ENCODE data around the gene OTUB1. TPM values are rescaled to one million over a fixed set of nuclear protein-coding genes. Genes with fewer than 3 reads are reported as not detected.

Gene OTUB1
- total RNA-seq, 2 experiments from 2014 or later, result 69.5 to 72.2 TPM

GRCh38 chr11:64008283-64008913 is 22.2 kb downstream of the OTUB1 start:
- no peak overlapping the region for H3K27ac Mint-ChIP-seq

GRCh38 chr11:64008914-64009633 is 22.8 kb downstream of the OTUB1 start:
- POLR2A ChIA-PET, result no interaction called here
- Mint-ChIP-seq H3K9me3 (peaks cover 12% of the 10 kb centered on the region), H3K36me3 (no peaks in the 10 kb centered on the region), H3K4me3 (no peak overlapping the region), H3K4me1 (ENCODE audit: low read depth) (peaks cover 13% of the 10 kb centered on the region), H3K27me3 (peaks cover 28% of the 10 kb centered on the region), H3K27ac (no peak overlapping the region)
- CTCF ChIA-PET, result interaction anchor here (1.0 to 1.3 kb wide), 2 partner anchors 9 to 143 kb away, joined by 4 read pairs; no protein-coding TSS in a partner anchor
- intact Hi-C loops (cut with micrococcal nuclease), result no loop called here
- no peak for DNase-seq

More at GRCh38 chr11:64008283-64008913, 22.2 kb downstream of the OTUB1 start:
- H3K27me3 Mint-ChIP-seq, result peaks cover 28% of the 10 kb centered on the region
- intact Hi-C loops (cut with micrococcal nuclease), result no loop called here
- DNase-seq, result no peak
- H3K9me3 Mint-ChIP-seq, result peaks cover 12% of the 10 kb centered on the region
- H3K4me3 Mint-ChIP-seq, result no peak overlapping the region
- peaks cover 13% of the 10 kb centered on the region for H3K4me1 Mint-ChIP-seq (ENCODE audit: low read depth)
- CTCF ChIA-PET, result interaction anchor here (1.3 kb wide), 1 partner anchor 144 kb away, joined by 4 read pairs; no protein-coding TSS in a partner anchor
- POLR2A ChIA-PET, result no interaction called here
- H3K36me3 Mint-ChIP-seq, result no peaks in the 10 kb centered on the region

- DNase-seq, result no peak
- intact Hi-C loops (cut with micrococcal nuclease), result no loop called here
- Mint-ChIP-seq H3K36me3 (no peaks in the 10 kb centered on the region), H3K27ac (no peak overlapping the region), H3K9me3 (peaks cover 12% of the 10 kb centered on the region), H3K27me3 (peaks cover 28% of the 10 kb centered on the region), H3K4me3 (no peak overlapping the region), H3K4me1 (ENCODE audit: low read depth) (peaks cover 13% of the 10 kb centered on the region)
- POLR2A ChIA-PET, result no interaction called here
- CTCF ChIA-PET, result interaction anchor here (1.0 to 1.3 kb wide), 2 partner anchors 9 to 143 kb away, joined by 4 read pairs; no protein-coding TSS in a partner anchor
Measured at GRCh38 chr11:64009710-64010109, 23.5 kb downstream of the OTUB1 start.

DNA sequence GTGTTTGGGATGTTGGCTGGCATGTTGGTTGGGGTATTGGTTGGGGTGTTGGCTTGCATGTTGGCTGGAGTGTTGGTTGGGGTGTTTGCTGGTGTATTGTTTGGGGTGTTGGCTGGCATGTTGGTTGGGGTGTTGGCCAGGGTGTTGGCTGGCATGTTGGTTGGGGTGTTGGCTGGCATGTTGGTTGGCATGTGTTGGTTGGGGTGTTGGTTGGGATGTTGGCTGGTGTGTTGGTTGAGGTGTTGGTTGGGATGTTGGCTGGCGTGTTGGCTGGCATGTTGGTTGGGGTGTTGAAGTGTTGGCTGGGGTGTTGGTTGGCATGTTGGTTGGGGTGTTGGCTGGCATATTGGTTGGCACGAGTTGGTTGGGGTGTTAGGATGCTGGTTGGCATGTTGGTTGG is 24.5 kb downstream of the OTUB1 start:
- Mint-ChIP-seq H3K9me3 (peaks cover 12% of the 10 kb centered on the region), H3K36me3 (no peaks in the 10 kb centered on the region), H3K27me3 (peaks cover 26% of the 10 kb centered on the region), H3K27ac (no peak overlapping the region), H3K4me1 (ENCODE audit: low read depth) (peaks cover 13% of the 10 kb centered on the region), H3K4me3 (no peak overlapping the region)
- intact Hi-C loops (cut with micrococcal nuclease), result no loop called here
- ChIA-PET CTCF (no interaction called here), POLR2A (no interaction called here)
- DNase-seq, result no peak

GRCh38 chr11:64011371-64011770 is 25.1 kb downstream of the OTUB1 start:
- intact Hi-C loops (cut with micrococcal nuclease), result no loop called here

GRCh38 chr11:64013141-64013896 is 27.1 kb downstream of the OTUB1 start:
- H3K4me3 Mint-ChIP-seq, result no peak overlapping the region
- H3K27ac Mint-ChIP-seq, result no peak overlapping the region
- H3K27me3 Mint-ChIP-seq, result peaks cover 6% of the 10 kb centered on the region
- CTCF ChIA-PET, result interaction anchor here (2.9 kb wide), 1 partner anchor 13 kb away, joined by 14 read pairs; no protein-coding TSS in a partner anchor
- POLR2A ChIA-PET, result no interaction called here
- H3K36me3 Mint-ChIP-seq, result no peaks in the 10 kb centered on the region
- H3K4me1 Mint-ChIP-seq (ENCODE audit: low read depth), result no peaks in the 10 kb centered on the region
- peaks cover 12% of the 10 kb centered on the region for H3K9me3 Mint-ChIP-seq
- DNase-seq, result no peak
- intact Hi-C loops (cut with micrococcal nuclease), result no loop called here

More at GRCh38 chr11:64011371-64011770, 25.1 kb downstream of the OTUB1 start:
- Mint-ChIP-seq H3K27me3 (peaks cover 24% of the 10 kb centered on the region), H3K36me3 (no peaks in the 10 kb centered on the region), H3K4me1 (ENCODE audit: low read depth) (peaks cover 13% of the 10 kb centered on the region), H3K27ac (no peak overlapping the region), H3K9me3 (peaks cover 12% of the 10 kb centered on the region), H3K4me3 (no peak overlapping the region)
- CTCF ChIA-PET, result no interaction called here
- DNase-seq, result no peak
- POLR2A ChIA-PET, result no interaction called here

DNA sequence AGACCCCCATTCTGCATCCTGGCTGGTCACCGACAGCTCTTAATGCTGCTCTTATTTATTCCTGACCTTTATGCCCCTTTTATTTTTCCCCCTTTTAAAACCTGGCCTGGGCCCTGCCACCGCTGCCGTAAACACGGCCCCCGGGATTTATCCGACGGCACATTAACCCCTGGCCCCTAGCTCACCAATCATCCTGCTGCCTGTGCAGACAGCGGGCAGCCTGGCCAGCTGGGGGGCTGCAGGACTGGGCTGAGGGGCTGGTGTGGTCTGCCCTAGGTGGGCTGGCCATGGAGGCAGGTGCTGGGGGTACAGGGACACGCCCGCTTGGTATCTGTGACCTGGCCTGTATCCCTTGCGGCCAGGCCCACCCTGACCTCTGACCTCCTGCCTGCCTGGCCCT is 28.1 kb downstream of the OTUB1 start:
- H3K4me3 Mint-ChIP-seq, result no peak overlapping the region
- intact Hi-C loops (cut with micrococcal nuclease), result no loop called here
- peaks cover 12% of the 10 kb centered on the region for H3K9me3 Mint-ChIP-seq
- ChIA-PET POLR2A (no interaction called here), CTCF (interaction anchor here (2.9 kb wide), 1 partner anchor 14 kb away, joined by 14 read pairs; no protein-coding TSS in a partner anchor)
- no peak overlapping the region for H3K27ac Mint-ChIP-seq
- H3K36me3 Mint-ChIP-seq, result no peaks in the 10 kb centered on the region
- H3K27me3 Mint-ChIP-seq, result no peaks in the 10 kb centered on the region
- no peaks in the 10 kb centered on the region for H3K4me1 Mint-ChIP-seq (ENCODE audit: low read depth)
- DNase-seq, result no peak

DNA sequence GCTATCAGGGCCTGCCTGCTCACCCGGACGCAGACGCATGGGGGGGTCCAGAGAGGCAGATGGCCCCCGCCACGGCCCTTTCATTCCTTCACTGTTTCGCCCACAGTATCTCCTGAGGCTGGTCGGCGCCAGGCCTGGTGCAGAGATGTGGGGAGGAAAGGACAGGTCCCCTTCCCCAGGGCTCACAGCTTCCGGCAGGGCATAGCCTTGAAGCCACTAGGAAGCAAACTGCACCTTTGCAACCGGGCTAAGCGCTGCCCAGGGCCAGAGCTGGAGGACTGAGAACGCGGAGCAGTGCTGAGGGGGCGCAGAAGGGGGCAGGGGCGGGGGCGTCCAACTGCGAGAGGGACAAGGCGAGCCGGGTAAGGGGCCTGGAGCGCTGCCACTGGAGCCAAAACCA is 29.3 kb downstream of the OTUB1 start:
- no peaks in the 10 kb centered on the region for H3K4me1 Mint-ChIP-seq (ENCODE audit: low read depth)
- intact Hi-C loops (cut with micrococcal nuclease), result no loop called here
- CTCF ChIA-PET, result interaction anchor here (1.3 kb wide), 2 partner anchors 14 to 137 kb away, joined by 3 to 5 read pairs; no protein-coding TSS in a partner anchor

GRCh38 chr11:64015935-64016845 is 30.0 kb downstream of the OTUB1 start:
- ChIA-PET POLR2A (no interaction called here), CTCF (interaction anchor here (0.6 to 1.3 kb wide), 3 partner anchors 10 to 136 kb away, joined by 3 to 5 read pairs (median 3); no protein-coding TSS in a partner anchor)
- no peaks in the 10 kb centered on the region for H3K4me1 Mint-ChIP-seq (ENCODE audit: low read depth)
- no peaks in the 10 kb centered on the region for H3K36me3 Mint-ChIP-seq
- intact Hi-C loops (cut with micrococcal nuclease), result no loop called here
- no peak overlapping the region for H3K27ac Mint-ChIP-seq
- H3K27me3 Mint-ChIP-seq, result no peaks in the 10 kb centered on the region
- no peak overlapping the region for H3K4me3 Mint-ChIP-seq
- DNase-seq, result no peak
- peaks cover under 1% of the 10 kb centered on the region for H3K9me3 Mint-ChIP-seq

More for the DNA sequence above, 29.3 kb downstream of the OTUB1 start:
- POLR2A ChIA-PET, result no interaction called here
- no peak for DNase-seq
- H3K27me3 Mint-ChIP-seq, result no peaks in the 10 kb centered on the region
- no peaks in the 10 kb centered on the region for H3K36me3 Mint-ChIP-seq
- H3K9me3 Mint-ChIP-seq, result peaks cover 7% of the 10 kb centered on the region
- no peak overlapping the region for H3K4me3 Mint-ChIP-seq
- H3K27ac Mint-ChIP-seq, result no peak overlapping the region

DNA sequence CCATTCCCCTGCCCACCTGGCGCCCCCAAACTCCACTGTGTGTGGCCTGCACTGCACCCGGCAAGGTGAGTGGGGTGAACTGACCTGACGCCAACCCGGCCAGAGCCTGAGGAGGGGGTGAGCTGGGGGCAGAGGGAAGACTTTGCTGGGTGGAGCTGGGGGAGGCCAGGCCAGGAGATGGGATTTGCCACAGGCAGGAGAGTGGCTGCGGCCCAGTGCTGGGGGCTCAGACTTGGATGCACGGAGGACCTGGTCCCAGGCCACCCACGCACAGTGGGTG is 31.6 kb downstream of the OTUB1 start:
- ChIA-PET POLR2A (no interaction called here), CTCF (interaction anchor here (2.2 kb wide), 1 partner anchor 17 kb away, joined by 10 read pairs; no protein-coding TSS in a partner anchor)
- H3K4me3 Mint-ChIP-seq, result no peak overlapping the region
- no peaks in the 10 kb centered on the region for H3K27me3 Mint-ChIP-seq
- H3K27ac Mint-ChIP-seq, result no peak overlapping the region
- H3K36me3 Mint-ChIP-seq, result no peaks in the 10 kb centered on the region
- no peaks in the 10 kb centered on the region for H3K9me3 Mint-ChIP-seq
- DNase-seq, result no peak
- intact Hi-C loops (cut with micrococcal nuclease), result no loop called here
- no peaks in the 10 kb centered on the region for H3K4me1 Mint-ChIP-seq (ENCODE audit: low read depth)

- Mint-ChIP-seq H3K4me1 (ENCODE audit: low read depth) (no peaks in the 10 kb centered on the region), H3K4me3 (no peak overlapping the region), H3K9me3 (no peaks in the 10 kb centered on the region), H3K36me3 (no peaks in the 10 kb centered on the region), H3K27me3 (no peaks in the 10 kb centered on the region), H3K27ac (no peak overlapping the region)
- CTCF ChIA-PET, result interaction anchor here (2.2 kb wide), 1 partner anchor 18 kb away, joined by 10 read pairs; no protein-coding TSS in a partner anchor
- POLR2A ChIA-PET, result no interaction called here
- intact Hi-C loops (cut with micrococcal nuclease), result no loop called here
- DNase-seq, result no peak
Measured at GRCh38 chr11:64018310-64018709, 32.1 kb downstream of the OTUB1 start.
